GM10266 (cell line): ENCODE measurements around the gene ROR1.

Experiments used
- DNase-seq: peaks from one replicate; pipeline ENCODE4 v3.0.0; 2012; ENCODE audit errors: extremely low spot score
- CTCF ChIP-seq: IDR thresholded peaks from 2 replicates; pipeline ENCODE4 v1.5.1; 2012; ENCODE audit warnings: mild to moderate bottlenecking, low read depth; ENCODE audit not compliant: control insufficient read depth, insufficient read depth; ENCODE audit errors: missing control alignments

The ROR1 gene

GRCh38 chr1:63882048-63882704 lies 108.4 kb downstream of the ROR1 start:
- DNase-seq = no peak

GRCh38 chr1:63883494-63884235 lies 109.8 kb downstream of the ROR1 start:
- no peak for DNase-seq
- TF ChIP-seq CTCF = no peak

More at GRCh38 chr1:63882048-63882704, 108.4 kb downstream of the ROR1 start:
- no peak for TF ChIP-seq CTCF

GRCh38 chr1:63884486-63884885 lies 110.7 kb downstream of the ROR1 start:
- no peak for DNase-seq
- no peak for TF ChIP-seq CTCF

- no peak for TF ChIP-seq CTCF
- DNase-seq = no peak
Measured at GRCh38 chr1:63885899-63886298, 112.1 kb downstream of the ROR1 start.

- no peak for DNase-seq
- no peak for TF ChIP-seq CTCF
Measured at GRCh38 chr1:63886340-63886739, 112.5 kb downstream of the ROR1 start.

GRCh38 chr1:63887809-63888208 lies 114.0 kb downstream of the ROR1 start:
- no peak for DNase-seq
- TF ChIP-seq CTCF = no peak

GRCh38 chr1:63888984-63889383 lies 115.2 kb downstream of the ROR1 start:
- no peak for DNase-seq
- no peak for TF ChIP-seq CTCF
